ENCODE results near the gene SLC26A1.

DNA sequence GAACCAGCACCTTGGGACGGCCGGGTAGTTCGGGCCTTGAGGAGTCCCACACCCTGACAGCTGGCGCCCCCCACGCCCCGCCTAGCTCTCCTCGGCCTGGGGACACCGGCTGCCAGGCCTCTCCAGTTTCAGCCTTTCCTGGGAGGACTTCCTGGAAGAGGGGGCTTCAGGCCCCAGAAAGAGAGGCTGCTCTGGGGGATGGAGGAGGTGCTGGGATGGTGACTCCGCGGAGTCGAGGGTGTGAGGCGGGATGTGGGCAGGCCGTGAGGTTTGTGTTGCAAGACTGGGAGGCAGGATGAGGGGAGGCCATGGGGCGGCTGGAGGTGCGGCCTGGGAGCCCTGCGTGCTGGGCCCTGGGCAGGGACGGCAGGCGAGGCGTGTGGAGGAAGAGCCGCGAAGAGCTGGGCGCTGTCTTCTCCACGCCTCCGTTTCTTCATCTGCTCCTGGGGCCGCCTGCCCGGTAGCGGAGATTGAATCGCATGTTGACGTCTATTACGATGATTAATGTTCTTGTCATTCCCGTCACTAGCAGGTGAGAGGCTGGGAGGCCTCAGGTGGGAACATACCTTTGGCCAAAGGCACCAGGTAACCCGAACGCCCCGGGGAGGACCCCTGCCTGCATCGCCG lies 17.3 kb upstream of the SLC26A1 start:
- TF ChIP-seq, protein P1, sequence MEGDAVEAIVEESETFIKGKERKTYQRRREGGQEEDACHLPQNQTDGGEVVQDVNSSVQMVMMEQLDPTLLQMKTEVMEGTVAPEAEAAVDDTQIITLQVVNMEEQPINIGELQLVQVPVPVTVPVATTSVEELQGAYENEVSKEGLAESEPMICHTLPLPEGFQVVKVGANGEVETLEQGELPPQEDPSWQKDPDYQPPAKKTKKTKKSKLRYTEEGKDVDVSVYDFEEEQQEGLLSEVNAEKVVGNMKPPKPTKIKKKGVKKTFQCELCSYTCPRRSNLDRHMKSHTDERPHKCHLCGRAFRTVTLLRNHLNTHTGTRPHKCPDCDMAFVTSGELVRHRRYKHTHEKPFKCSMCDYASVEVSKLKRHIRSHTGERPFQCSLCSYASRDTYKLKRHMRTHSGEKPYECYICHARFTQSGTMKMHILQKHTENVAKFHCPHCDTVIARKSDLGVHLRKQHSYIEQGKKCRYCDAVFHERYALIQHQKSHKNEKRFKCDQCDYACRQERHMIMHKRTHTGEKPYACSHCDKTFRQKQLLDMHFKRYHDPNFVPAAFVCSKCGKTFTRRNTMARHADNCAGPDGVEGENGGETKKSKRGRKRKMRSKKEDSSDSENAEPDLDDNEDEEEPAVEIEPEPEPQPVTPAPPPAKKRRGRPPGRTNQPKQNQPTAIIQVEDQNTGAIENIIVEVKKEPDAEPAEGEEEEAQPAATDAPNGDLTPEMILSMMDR (IDR thresholded peaks at IDR 0.05) = no peak
- TF ChIP-seq POLR2A (IDR thresholded peaks at IDR 0.05) = no peak
